ENCODE data around the gene MRGPRD.
A peak's percentile ranks its signal among the peaks of the same experiment; 100 is the strongest.
"Not testable (repeated sequence)": the region's sequence is repeated elsewhere in the genome, so short reads cannot be mapped to it uniquely, and the experiment has no call there.

The MRGPRD gene

DNA sequence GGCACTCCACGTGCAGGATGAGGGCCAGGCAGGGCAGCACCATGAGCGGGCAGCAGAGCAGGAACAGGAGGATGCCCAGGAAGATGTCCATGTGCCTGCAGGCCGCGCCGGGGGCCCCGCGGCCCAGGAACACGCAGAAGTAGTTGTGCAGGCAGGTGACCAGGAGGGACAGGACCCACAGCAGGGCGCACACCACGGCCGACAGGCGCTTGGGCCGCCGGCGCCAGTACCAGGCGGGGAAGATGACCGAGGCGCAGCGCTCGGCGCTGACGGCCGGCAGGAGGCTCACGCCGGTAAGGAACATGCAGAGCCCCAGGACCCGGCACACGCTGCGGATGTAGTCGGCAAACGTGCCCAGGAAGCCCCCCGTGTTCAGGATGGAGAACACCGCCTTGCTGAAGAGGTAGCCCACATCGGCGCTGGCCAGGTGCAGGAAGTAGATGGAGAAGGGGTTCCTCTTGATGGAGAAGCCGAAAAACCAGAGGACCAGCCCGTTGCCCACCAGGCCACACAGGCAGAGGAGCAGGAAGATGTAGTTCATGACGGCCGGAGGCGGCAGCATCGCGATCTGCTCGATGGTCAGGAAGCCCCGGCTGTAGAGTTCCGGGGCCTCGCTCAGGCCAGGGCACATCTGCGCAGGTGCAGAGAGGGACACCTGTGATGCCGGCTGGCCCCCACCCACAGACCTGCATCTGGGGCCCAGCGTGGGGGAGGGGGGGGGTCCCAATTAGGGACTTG lies 25.0 kb upstream of the MRGPRD start:
- no peak for DNase-seq

GRCh38 chr11:69005183-69005630 lies 24.4 kb upstream of the MRGPRD start:
- DNase-seq = no peak

- DNase-seq = no peak
These were observed 23.8 kb upstream of the MRGPRD start for GRCh38 chr11:69004411-69005182.

GRCh38 chr11:69003866-69004367 lies 23.1 kb upstream of the MRGPRD start:
- no peak for DNase-seq

- DNase-seq = no peak
These were observed 22.6 kb upstream of the MRGPRD start for GRCh38 chr11:69003301-69003865.

- DNase-seq = no peak
These were observed 21.9 kb upstream of the MRGPRD start for GRCh38 chr11:69002570-69003231.

DNA sequence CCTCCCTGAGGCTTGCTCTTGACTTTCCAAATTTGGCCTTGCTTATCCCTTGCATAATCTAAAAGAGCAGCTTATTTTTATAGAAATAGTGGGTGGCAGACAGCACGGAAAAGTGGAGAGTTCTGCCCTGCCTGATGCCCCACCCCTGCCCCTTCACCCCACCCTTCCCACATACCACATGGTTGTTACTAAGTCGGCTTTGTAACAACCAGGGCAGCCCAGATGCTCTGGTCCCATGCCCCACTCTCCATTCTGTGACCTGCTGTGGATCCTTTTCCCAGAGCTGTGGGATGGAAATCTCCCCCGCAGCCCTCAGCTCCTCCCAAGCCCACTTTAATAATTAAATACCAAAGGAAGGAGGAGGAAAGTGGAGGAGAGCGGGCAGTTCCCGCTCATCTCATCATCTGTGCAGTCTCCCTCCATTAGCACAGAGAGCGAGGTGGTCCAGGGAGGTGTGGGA lies 21.4 kb upstream of the MRGPRD start:
- no peak for DNase-seq

- DNase-seq = no peak
These were observed 20.7 kb upstream of the MRGPRD start for GRCh38 chr11:69001243-69002081.

- DNase-seq = no peak
These were observed 20.1 kb upstream of the MRGPRD start for GRCh38 chr11:69000831-69001242.

- DNase-seq = no peak
These were observed 19.6 kb upstream of the MRGPRD start for GRCh38 chr11:69000391-69000790.

DNA sequence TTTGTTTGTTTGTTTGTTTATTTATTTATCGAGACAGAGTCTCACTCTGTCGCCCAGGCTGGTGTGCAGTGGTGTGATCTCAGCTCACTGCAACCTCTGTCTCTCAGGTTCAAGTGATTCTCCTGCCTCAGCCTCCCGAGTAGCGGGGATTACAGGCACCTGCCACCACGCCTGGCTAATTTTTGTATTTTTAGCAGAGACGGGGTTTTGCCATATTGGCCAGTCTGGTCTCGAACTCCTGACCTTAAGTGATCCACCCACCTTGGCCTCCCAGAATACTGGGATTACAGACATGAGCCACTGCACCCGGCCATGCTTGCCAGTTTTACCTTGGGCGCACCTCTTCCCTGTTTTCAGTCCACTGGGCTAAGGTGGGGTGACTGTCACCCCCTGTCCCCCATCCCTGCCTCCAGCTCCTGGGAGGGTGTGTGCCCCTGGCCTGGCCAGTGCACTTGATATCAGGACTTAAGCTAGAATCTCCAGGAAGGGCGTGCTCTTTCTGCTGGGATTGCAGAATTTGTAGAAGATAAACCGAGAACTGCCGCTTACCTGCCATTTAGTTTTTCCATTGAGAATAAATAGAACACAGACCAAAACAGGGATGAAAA lies 19.1 kb upstream of the MRGPRD start:
- not testable (repeated sequence) for DNase-seq

DNA sequence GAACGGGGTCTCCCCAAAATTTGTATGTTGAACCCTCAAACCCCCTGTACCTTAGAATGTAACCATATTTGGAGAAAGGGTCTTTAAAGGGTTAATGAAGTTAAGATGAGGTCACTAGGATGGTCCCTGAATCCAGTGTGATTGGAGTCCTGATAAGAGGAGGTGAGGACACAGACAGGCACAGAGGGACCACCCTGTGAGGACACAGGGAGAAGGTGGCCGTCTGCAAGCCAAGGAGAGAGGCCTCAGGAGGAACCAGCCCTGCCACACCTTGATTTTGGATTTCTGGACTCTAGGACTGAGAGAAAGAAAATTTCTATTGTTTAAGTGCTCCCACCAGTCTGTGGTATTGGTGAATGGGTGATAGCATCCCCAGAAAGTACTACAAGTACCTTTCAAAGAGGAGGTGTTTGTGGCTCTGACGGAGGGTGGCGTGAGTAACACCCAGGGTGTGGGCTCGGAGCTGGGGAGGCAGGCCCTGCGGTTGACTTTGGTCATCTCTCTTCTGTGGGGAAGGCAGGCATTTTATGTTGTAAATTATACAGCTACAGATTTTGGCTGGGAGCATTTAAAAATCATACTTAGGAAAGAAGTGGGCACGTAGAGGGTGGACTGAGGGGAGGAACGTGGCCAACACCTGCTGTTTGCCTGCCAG lies 18.4 kb upstream of the MRGPRD start:
- DNase-seq = peak; percentile 31

GRCh38 chr11:68998390-68998911 lies 17.7 kb upstream of the MRGPRD start:
- DNase-seq = no peak

GRCh38 chr11:68997995-68998348 lies 17.2 kb upstream of the MRGPRD start:
- DNase-seq = no peak

DNA sequence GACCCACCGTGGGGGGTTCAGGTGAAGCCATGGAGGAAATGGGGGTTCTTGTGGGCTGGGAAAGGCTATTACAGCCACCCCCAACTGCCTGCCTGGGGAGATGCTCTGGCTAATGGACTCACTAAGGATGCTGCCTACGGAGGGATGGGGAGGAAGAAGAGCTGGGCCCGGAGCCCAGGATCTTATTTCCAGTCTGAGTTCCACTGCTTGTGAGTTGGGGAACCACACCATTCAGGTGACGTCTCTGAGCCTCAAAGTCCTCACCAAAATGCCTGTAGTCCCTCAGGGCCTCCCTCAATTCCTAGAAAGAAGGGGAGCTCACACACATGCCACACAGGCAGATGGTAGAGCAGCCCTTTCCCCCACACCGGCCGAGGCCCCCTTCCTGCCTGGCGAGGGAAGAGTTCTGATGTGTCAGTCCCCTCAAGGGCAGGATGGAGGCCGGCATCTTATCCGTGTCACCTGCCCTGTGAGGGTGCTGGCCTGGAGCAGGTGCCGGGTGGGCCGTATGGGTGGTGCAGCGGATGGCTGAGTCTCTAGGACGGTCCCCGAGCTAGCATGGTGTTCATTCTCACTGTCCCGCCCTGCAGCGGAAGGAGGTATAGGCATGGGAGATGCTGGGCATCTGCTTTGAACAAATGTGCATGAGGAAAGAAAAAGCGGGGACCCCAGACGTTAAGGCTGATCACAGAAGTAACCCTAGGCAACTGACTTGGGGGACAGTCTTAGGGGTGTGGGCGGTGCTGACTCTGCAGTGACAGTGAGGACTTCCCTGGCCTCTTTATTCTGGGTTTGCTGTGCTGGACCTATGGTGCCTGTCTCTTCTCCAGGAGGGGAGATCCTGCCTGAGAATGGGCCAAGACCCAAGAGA lies 16.6 kb upstream of the MRGPRD start:
- DNase-seq = no peak

DNA sequence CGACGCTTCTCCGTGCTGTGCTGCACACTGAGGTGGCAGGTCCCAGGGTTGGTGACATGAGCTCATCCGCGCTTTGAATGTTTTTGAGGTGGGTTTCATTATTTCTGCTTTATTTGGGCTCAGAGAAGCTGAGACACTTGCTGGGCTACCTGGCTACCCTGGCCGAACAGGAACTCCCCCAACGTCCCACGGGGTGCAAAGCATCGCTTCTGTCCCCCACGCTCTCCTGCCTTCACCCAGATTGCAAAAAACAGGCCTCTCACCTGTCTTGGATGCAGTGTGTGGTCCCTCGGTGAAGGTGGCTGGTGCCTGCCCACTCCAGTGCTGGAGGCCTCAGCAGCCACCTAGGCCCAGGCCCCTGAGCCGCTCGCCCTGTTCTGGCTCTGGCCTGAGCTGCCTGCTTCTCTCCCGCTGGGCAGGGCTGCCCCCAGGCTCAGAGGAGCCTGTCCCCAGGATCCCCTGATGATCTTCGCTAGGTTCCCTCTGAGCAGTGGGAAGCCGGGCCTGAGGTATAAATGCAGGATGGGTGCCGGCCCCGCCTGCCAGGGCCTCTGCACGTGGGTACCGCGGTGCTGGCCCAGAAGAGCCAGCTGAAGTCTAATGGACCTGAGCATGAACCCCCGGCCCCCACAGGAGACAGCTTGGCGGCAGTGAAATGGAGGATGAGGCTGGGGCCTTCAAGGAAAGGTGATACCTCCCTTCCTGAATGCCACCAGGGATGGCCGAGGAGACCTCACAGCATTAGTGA lies 15.8 kb upstream of the MRGPRD start:
- no peak for DNase-seq

DNA sequence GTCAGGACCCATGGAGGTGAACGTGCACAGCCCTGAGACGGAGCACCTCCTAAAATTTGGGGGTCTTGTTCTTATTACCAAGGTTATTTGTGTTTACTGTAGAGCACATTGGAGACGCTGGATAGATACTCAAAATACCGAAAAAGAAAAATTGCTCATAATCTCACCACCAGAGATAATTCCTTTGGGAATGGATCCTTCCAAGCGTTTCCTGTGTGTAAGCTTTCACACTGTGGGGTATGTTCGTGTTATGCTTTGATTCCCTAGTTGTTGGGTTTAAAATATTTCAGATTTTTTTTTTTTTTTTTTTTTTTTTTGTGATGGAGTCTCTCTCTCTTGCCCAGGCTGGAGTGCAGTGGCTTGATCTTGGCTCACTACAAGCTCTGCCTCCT lies 14.1 kb upstream of the MRGPRD start:
- DNase-seq = no peak

DNA sequence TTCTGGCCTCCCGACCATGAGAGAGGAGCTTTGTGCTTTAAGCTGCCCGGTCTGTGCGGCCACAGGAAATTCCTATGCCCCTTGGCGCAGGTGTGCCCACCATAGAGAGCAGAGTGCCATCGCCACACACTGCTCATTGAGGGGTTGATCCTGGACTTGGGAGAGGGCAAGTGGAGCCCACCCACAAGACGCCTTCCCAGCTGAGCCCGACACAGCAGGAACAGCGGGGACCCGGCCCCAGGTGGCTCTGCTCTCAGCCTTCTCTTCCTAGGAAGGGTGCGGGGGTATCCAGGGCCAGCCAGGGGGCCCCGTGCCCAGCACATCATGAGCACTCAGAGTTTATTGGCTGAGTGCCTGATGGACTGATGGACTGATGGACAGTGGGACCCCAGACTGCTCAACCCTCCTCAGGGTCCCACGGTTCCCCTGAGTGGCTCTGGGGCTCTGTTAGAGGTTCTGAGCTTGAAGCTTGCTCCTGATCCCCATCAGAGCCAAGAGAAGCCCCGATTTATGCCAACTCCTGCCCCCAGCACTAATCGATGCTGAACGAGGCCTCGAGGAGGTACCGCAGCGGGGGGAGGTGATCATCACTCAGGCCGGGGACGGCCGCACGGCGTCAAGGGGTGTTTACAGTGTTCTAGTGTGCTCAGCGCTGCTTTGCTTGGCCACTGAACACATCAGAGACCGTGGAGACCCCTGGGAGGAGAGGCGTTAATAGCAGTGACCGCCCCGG lies 13.5 kb upstream of the MRGPRD start:
- DNase-seq = no peak

DNA sequence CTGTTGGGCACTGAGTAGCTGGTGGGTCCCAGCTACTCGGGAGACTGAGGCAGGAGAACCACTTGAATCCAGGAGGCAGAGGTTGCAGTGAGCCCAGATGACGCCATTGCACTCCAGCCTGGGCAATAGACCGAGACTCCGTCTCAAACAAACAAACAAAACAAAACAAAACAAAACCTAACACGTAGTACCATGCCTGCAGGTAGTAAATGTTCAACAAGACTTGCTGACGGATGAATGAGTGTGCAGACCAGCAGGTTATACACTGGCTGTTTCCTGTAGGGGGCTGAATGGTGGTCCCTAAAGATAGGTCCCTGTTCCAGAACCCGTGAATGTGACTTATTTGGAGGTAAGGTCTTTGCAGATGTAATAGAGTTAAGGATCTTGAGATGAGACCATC lies 12.8 kb upstream of the MRGPRD start:
- no peak for DNase-seq

Measured in NK-92 treated with Interleukin-12 subunit alpha and Interleukin-12 subunit beta, amount 100 ng/mL, for 24 hours (cell line).